Measurements from ENCODE around the gene GDE1.

DNA sequence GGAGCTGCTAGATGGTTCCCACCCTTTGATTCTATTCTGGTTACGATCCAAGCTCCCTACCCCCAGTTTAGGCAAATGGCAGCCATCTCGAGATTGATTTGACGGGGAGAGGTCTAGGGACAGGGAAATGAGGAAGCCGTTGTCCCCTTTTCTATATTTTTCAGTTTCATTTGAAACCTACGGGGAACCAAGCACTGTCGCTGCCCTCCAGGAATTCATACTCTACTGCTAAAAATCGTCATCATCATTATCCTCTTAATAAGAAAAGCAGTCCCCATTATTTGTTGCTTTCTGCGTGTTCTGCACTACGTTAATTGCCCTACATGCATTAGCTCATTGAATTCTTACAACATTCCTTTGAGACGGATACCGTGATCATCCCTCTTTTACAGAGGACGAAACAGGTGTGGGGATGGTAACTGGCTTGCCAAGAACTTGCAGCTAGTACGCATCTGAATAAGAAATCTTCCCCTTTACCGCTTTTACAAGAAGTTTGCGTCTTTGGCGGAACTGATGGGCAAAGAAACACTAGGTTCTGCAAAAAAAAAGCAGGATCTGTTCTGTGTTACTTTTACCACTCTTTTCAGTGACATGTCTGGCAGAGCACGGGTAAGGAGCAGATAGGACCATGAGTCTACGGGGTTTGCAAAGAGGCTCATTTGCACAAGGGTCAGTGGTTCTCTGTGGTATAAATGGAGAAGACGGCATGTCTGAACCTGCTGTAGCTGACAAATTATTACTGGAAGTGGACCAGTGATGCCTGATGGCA, 2.9 kb upstream of the GDE1 start:
- TF ChIP-seq CTCF (IDR thresholded peaks at IDR 0.05; ENCODE audit: low read depth, low read length) (no peak), MYC (IDR thresholded peaks at IDR 0.05; ENCODE audit: low read depth, low read length) (no peak), POLR2A (IDR thresholded peaks at IDR 0.05; ENCODE audit: extremely low read depth, insufficient read length) (no peak), MAX (IDR thresholded peaks at IDR 0.05; ENCODE audit: low read depth, low read length) (no peak)

Data from NB4 (cell line).